ENCODE results near the gene FANCC.
A peak's percentile ranks its signal among the peaks of the same experiment; 100 is the strongest.

FANCC gene

DNA sequence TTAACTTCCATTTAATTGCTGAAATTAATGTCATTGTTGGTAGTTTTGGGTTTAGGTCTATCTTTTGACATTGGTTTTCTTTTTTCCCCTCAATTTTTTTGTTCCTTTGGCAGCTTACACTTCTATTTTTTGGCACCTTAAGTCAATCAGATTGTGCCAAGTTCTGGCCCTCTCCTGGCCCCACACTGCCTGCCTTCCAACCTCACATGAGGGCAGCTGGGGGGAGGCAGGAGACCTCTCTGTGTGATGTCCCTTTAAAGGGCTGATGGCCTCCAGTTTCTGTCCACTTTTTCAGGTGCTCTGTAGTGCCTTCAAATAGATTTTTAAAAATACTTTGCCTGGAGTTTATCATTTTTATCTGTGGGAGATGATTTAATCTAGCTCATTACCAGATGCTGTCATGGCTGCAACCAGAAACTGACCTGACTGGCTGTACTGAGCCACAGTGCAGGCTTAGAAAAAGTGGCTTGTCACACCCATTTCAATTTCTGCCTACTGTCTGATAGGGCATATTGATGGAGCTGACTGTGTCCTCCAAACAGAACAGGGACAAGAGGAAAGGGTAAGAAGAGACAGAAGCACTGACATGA, 196.6 kb downstream of the FANCC start:
- DNase-seq (ENCODE audit: low read depth): no peak

GRCh38 chr9:95118596-95118995, 198.9 kb downstream of the FANCC start:
- DNase-seq (ENCODE audit: low read depth): no peak

- peak; percentile 64 for DNase-seq (ENCODE audit: low read depth)
Observed at GRCh38 chr9:95116808-95117204, 200.7 kb downstream of the FANCC start.

GRCh38 chr9:95116002-95116807, 201.3 kb downstream of the FANCC start:
- DNase-seq (ENCODE audit: low read depth): no peak

- DNase-seq (ENCODE audit: low read depth): no peak
Observed at GRCh38 chr9:95115104-95115503, 202.4 kb downstream of the FANCC start.

- DNase-seq (ENCODE audit: low read depth): no peak
Observed at GRCh38 chr9:95112436-95113280, 204.9 kb downstream of the FANCC start.

DNA sequence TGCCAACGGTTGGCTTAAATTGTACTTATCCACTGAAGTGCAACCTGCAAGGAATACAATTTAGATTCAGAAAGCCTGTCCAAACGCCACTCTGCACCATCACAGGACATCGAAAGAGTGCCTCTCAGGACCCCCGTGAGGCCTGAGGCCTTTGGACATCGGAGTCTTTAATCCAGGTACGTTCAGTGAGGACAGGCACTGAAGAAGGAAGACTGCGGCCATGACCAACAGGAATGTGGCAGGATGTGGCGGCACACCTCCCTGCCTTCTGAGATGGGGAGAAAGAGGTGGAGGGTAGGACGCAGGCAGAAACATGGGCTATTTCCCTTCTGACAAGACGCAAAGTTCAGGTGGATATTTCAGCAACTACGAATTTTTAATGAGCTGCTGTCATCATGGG, 205.8 kb downstream of the FANCC start:
- DNase-seq (ENCODE audit: low read depth): no peak

GRCh38 chr9:95110921-95111525, 206.5 kb downstream of the FANCC start:
- DNase-seq (ENCODE audit: low read depth): no peak

DNA sequence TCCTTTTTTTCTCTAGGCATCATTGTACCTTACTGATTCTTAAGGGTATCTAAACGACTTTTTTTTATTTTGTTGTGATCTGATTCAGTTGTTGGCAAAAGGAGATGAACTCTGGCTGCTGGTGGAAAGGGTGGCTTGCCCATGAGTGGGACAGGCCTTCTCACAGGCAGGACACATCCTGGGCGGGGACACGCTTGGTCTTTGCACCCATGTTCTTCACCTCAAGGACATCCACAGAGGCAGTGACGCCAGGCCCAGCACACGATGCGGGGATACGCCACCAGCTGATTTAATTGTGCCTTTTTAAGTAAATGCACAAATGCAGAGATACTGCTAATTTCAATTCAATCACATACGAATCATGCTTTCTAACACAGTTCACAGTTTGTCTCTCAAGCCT, 208.1 kb downstream of the FANCC start:
- DNase-seq (ENCODE audit: low read depth): no peak

DNA sequence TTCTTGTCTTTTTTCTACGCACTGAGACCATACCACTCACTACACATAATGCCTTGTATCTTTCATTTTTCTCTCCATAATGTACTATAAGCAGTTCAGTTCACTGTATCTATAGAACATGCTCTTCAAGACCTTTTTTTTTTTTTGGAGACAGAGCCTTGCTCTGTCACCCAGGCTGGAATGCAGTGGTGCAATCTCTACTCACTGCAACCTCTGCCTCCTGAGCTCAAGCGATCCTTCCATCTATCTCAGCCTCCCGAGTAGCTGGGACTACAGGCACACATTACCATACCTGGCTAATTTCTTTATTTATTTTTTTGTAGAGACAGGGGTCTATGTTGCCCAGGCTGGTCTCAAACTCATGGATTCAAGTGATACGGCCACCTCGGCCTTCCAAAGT, 208.7 kb downstream of the FANCC start:
- DNase-seq (ENCODE audit: low read depth): no peak

DNA sequence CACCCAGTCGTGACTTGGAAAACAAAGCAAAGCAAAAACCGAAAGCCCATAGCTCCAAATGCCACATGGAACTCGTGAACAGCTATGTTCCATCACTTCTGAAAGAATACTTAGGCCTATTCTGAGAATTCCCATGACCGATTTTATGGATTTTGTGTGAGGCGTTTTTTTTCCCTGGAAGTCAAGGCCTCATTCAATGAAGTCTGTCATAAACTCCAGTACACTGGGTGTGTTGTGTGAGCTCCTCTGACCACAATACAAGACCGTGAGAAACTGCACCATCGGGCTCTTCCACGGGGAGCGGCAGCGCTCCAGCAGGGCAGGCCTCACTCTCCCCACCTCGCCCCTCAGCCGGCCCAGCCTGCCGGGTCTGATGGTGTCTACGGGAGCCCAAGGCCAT, 209.5 kb downstream of the FANCC start:
- DNase-seq (ENCODE audit: low read depth): no peak

GRCh38 chr9:95107001-95107749, 210.3 kb downstream of the FANCC start:
- DNase-seq (ENCODE audit: low read depth): peak; percentile 76

GRCh38 chr9:95105519-95106287, 211.8 kb downstream of the FANCC start:
- no peak for DNase-seq (ENCODE audit: low read depth)

DNA sequence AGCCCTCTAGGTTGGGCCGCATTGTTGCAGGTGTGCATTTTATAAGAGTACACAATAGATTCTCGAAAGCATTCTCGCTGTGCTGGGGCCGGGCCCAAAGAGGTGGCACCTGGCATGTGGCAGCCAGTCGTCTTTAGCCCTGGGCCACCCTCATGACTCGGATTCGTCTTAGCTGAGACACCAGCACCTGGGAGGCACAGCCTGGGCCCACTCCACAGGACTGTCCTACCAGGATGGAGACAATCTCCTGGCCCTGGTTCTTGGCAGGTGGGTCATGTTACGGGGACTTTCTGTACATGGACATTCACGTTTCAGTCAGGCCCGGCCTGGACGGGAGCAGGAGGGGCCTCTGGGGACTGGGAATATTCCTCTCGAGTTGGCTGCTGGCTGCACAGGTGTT, 212.5 kb downstream of the FANCC start:
- no peak for DNase-seq (ENCODE audit: low read depth)

- DNase-seq (ENCODE audit: low read depth): no peak
Observed at GRCh38 chr9:95104581-95104960, 212.9 kb downstream of the FANCC start.

GRCh38 chr9:95103871-95104580, 213.5 kb downstream of the FANCC start:
- no peak for DNase-seq (ENCODE audit: low read depth)

- no peak for DNase-seq (ENCODE audit: low read depth)
Observed at GRCh38 chr9:95103281-95103771, 214.2 kb downstream of the FANCC start.

GRCh38 chr9:95102572-95102971, 214.9 kb downstream of the FANCC start:
- no peak for DNase-seq (ENCODE audit: low read depth)

- no peak for DNase-seq (ENCODE audit: low read depth)
Observed at GRCh38 chr9:95102001-95102433, 215.5 kb downstream of the FANCC start.

GRCh38 chr9:95101326-95101725, 216.2 kb downstream of the FANCC start:
- DNase-seq (ENCODE audit: low read depth): no peak
